ENCODE data around the gene NHLH1. TPM values are rescaled to one million over a fixed set of nuclear protein-coding genes. Genes with fewer than 3 reads are reported as not detected.

The NHLH1 gene
- total RNA-seq, 1 experiment from 2014 or later = 0.26 TPM

- no peaks in the 10 kb centered on the region for H3K9me2 ChIP-seq (ENCODE audit: insufficient read depth)
- no peaks in the 10 kb centered on the region for H3K79me2 ChIP-seq (ENCODE audit: low read depth)
- no peak overlapping the region for H3K4me3 ChIP-seq
- no peaks in the 10 kb centered on the region for H3F3A ChIP-seq (ENCODE audit: insufficient read depth, low read depth)
- no peaks in the 10 kb centered on the region for H4K20me1 ChIP-seq (ENCODE audit: insufficient read depth)
- ChIA-PET CTCF (no interaction called here), POLR2A (ENCODE audit: unreplicated experiment) (no interaction called here)
- H3K9me3 ChIP-seq (ENCODE audit: insufficient read depth, low read depth) = no peaks in the 10 kb centered on the region
- no peak overlapping the region for H3K27ac ChIP-seq
- no peaks in the 10 kb centered on the region for H3K36me3 ChIP-seq (ENCODE audit: low read depth)
- BruUV-seq (replicated peaks) = no TSS peak
- DNase-seq = peak in 1 of 2 experiments; percentile 34
- no peaks in the 10 kb centered on the region for H3K4me1 ChIP-seq (replicated peaks; ENCODE audit: insufficient read depth)
- no peak overlapping the region for H3K4me2 ChIP-seq
- no peak for TF ChIP-seq EZH2 (IDR thresholded peaks at IDR 0.05; ENCODE audit: low read depth)
- TF ChIP-seq CTCF (conservative IDR thresholded peaks at IDR 0.05) = no peak
- no peak overlapping the region for H2AFZ ChIP-seq
- no peaks in the 10 kb centered on the region for H3K27me3 ChIP-seq (ENCODE audit: insufficient read depth, low read depth)
- intact Hi-C loops (cut with micrococcal nuclease; ENCODE audit: unreplicated experiment) = no loop called here
Observed at GRCh38 chr1:160363010-160363409, 3.9 kb upstream of the NHLH1 start.

GRCh38 chr1:160363951-160364735 lies 2.7 kb upstream of the NHLH1 start:
- no peak overlapping the region for H3K27ac ChIP-seq
- H4K20me1 ChIP-seq (ENCODE audit: insufficient read depth) = no peaks in the 10 kb centered on the region
- no peak overlapping the region for H2AFZ ChIP-seq
- ChIA-PET CTCF (interaction anchor here (0.6 kb wide), 1 partner anchor 12 kb away, joined by 5 read pairs; no protein-coding TSS in a partner anchor), POLR2A (ENCODE audit: unreplicated experiment) (interaction anchor here (0.7 kb wide), 1 partner anchor 861 kb away, joined by 4 read pairs; no protein-coding TSS in a partner anchor)
- no peaks in the 10 kb centered on the region for H3F3A ChIP-seq (ENCODE audit: insufficient read depth, low read depth)
- no TSS peak for BruUV-seq (replicated peaks)
- H3K4me2 ChIP-seq = no peak overlapping the region
- H3K36me3 ChIP-seq (ENCODE audit: low read depth) = no peaks in the 10 kb centered on the region
- H3K79me2 ChIP-seq (ENCODE audit: low read depth) = no peaks in the 10 kb centered on the region
- no peaks in the 10 kb centered on the region for H3K27me3 ChIP-seq (ENCODE audit: insufficient read depth, low read depth)
- no peak overlapping the region for H3K4me3 ChIP-seq
- intact Hi-C loops (cut with micrococcal nuclease; ENCODE audit: unreplicated experiment) = no loop called here
- no peaks in the 10 kb centered on the region for H3K9me3 ChIP-seq (ENCODE audit: insufficient read depth, low read depth)
- peak in 1 of 2 experiments; percentile 16 for DNase-seq
- no peaks in the 10 kb centered on the region for H3K9me2 ChIP-seq (ENCODE audit: insufficient read depth)
- no peaks in the 10 kb centered on the region for H3K4me1 ChIP-seq (replicated peaks; ENCODE audit: insufficient read depth)
- TF ChIP-seq EZH2 (IDR thresholded peaks at IDR 0.05; ENCODE audit: low read depth) (no peak), CTCF (conservative IDR thresholded peaks at IDR 0.05) (no peak)

- Histone ChIP-seq H3K4me1 (replicated peaks; ENCODE audit: insufficient read depth) (no peaks in the 10 kb centered on the region), H3K36me3 (ENCODE audit: low read depth) (no peaks in the 10 kb centered on the region), H3K27me3 (ENCODE audit: insufficient read depth, low read depth) (no peaks in the 10 kb centered on the region), H3K79me2 (ENCODE audit: low read depth) (no peaks in the 10 kb centered on the region), H3F3A (ENCODE audit: insufficient read depth, low read depth) (no peaks in the 10 kb centered on the region), H3K9me3 (ENCODE audit: insufficient read depth, low read depth) (no peaks in the 10 kb centered on the region), H4K20me1 (ENCODE audit: insufficient read depth) (no peaks in the 10 kb centered on the region), H2AFZ (no peak overlapping the region), H3K9me2 (ENCODE audit: insufficient read depth) (no peaks in the 10 kb centered on the region), H3K4me3 (no peak overlapping the region), H3K4me2 (no peak overlapping the region), H3K27ac (no peak overlapping the region)
- BruUV-seq (replicated peaks) = no TSS peak
- TF ChIP-seq EZH2 (IDR thresholded peaks at IDR 0.05; ENCODE audit: low read depth) (no peak), CTCF (conservative IDR thresholded peaks at IDR 0.05) (no peak)
- ChIA-PET CTCF (no interaction called here), POLR2A (ENCODE audit: unreplicated experiment) (interaction anchor here (0.7 kb wide), 1 partner anchor 860 kb away, joined by 4 read pairs; no protein-coding TSS in a partner anchor)
- no peak for DNase-seq
- intact Hi-C loops (cut with micrococcal nuclease; ENCODE audit: unreplicated experiment) = no loop called here
Observed at GRCh38 chr1:160365325-160365724, 1.5 kb upstream of the NHLH1 start.

All from PC-9 (cell line).